Adipocyte (in vitro differentiated cells): ENCODE data around the gene AURKAIP1.
"Not testable (repeated sequence)": the region's sequence is repeated elsewhere in the genome, so short reads cannot be mapped to it uniquely, and the experiment has no call there.

Experiments
- DNase-seq: peaks from one replicate; pipeline ENCODE4 v3.0.0-alpha.2; 2015; ENCODE audit warnings: low read depth
- H3K27me3 ChIP-seq: replicated peaks from 2 replicates; pipeline ENCODE4 v1.7.0; 2013; ENCODE audit warnings: mild to moderate bottlenecking, low read length, moderate library complexity; ENCODE audit not compliant: control insufficient read depth, insufficient read depth
- H3K36me3 ChIP-seq: 2 replicates; pipeline ENCODE4 v1.7.0; 2013; ENCODE audit warnings: low read length, mild to moderate bottlenecking, moderate library complexity; ENCODE audit not compliant: control insufficient read depth, insufficient read depth, severe bottlenecking
- H3K4me1 ChIP-seq: 2 replicates; pipeline ENCODE4 v1.7.0; 2013; ENCODE audit warnings: mild to moderate bottlenecking, low read length, moderate library complexity; ENCODE audit not compliant: control insufficient read depth, insufficient read depth
- H3K4me3 ChIP-seq: 2 replicates; pipeline ENCODE4 v1.7.0; 2013; ENCODE audit warnings: mild to moderate bottlenecking, low read length, moderate library complexity
- H3K9ac ChIP-seq: 2 replicates; pipeline ENCODE4 v1.7.0; 2013; ENCODE audit warnings: mild to moderate bottlenecking, low read length, moderate library complexity
- H3K9me3 ChIP-seq: 2 replicates; pipeline ENCODE4 v1.7.0; 2013; ENCODE audit warnings: mild to moderate bottlenecking, low read length, moderate library complexity; ENCODE audit not compliant: control insufficient read depth

Gene AURKAIP1

GRCh38 chr1:1418464-1419362, 43.7 kb upstream of the AURKAIP1 start:
- Histone ChIP-seq H3K4me1 (no peaks in the 10 kb centered on the region), H3K36me3 (no peaks in the 10 kb centered on the region), H3K9ac (no peak overlapping the region), H3K9me3 (no peaks in the 10 kb centered on the region), H3K27me3 (no peaks in the 10 kb centered on the region), H3K4me3 (no peak overlapping the region)
- DNase-seq, result no peak

- not testable (repeated sequence) for H3K9me3 ChIP-seq, H3K4me3 ChIP-seq, DNase-seq, H3K36me3 ChIP-seq, H3K9ac ChIP-seq, H3K27me3 ChIP-seq, H3K4me1 ChIP-seq
Observed at GRCh38 chr1:1417825-1418463, 42.9 kb upstream of the AURKAIP1 start.

GRCh38 chr1:1417396-1417795, 42.4 kb upstream of the AURKAIP1 start:
- H3K4me1 ChIP-seq, H3K9ac ChIP-seq, H3K36me3 ChIP-seq, DNase-seq, H3K4me3 ChIP-seq, H3K9me3 ChIP-seq, H3K27me3 ChIP-seq: not testable (repeated sequence)

- H3K9me3 ChIP-seq, result no peaks in the 10 kb centered on the region
- H3K4me1 ChIP-seq, result no peaks in the 10 kb centered on the region
- no peak overlapping the region for H3K9ac ChIP-seq
- DNase-seq, result no peak
- no peaks in the 10 kb centered on the region for H3K36me3 ChIP-seq
- no peak overlapping the region for H3K4me3 ChIP-seq
- no peaks in the 10 kb centered on the region for H3K27me3 ChIP-seq
Observed at GRCh38 chr1:1415751-1416150, 40.7 kb upstream of the AURKAIP1 start.

GRCh38 chr1:1412311-1412902, 37.4 kb upstream of the AURKAIP1 start:
- H3K4me1 ChIP-seq, H3K27me3 ChIP-seq, H3K36me3 ChIP-seq, DNase-seq, H3K4me3 ChIP-seq, H3K9ac ChIP-seq, H3K9me3 ChIP-seq: not testable (repeated sequence)

- no peak overlapping the region for H3K9ac ChIP-seq
- no peak overlapping the region for H3K4me3 ChIP-seq
- no peaks in the 10 kb centered on the region for H3K27me3 ChIP-seq
- H3K4me1 ChIP-seq, result peaks cover 8% of the 10 kb centered on the region
- no peaks in the 10 kb centered on the region for H3K9me3 ChIP-seq
- no peak for DNase-seq
- H3K36me3 ChIP-seq, result no peaks in the 10 kb centered on the region
Observed at GRCh38 chr1:1411626-1412025, 36.6 kb upstream of the AURKAIP1 start.

- H3K36me3 ChIP-seq, H3K4me3 ChIP-seq, H3K27me3 ChIP-seq, DNase-seq, H3K9ac ChIP-seq, H3K9me3 ChIP-seq: not testable (repeated sequence)
- H3K4me1 ChIP-seq, result peaks cover 19% of the 10 kb centered on the region
Observed at GRCh38 chr1:1410238-1410637, 35.2 kb upstream of the AURKAIP1 start.

- Histone ChIP-seq H3K27me3 (no peaks in the 10 kb centered on the region), H3K9me3 (no peaks in the 10 kb centered on the region), H3K9ac (peak overlapping the region; percentile 98), H3K36me3 (peaks cover 25% of the 10 kb centered on the region), H3K4me1 (peaks cover 20% of the 10 kb centered on the region), H3K4me3 (peak overlapping the region; percentile 96)
- DNase-seq, result peak; percentile 72
Observed at GRCh38 chr1:1407636-1408318, 32.8 kb upstream of the AURKAIP1 start.

GRCh38 chr1:1406821-1407635, 32.0 kb upstream of the AURKAIP1 start, which contains the start of gene MRPL20:
Gene MRPL20 (minus strand): TSS chr1:1407293. CDS start chr1:1407217, 76 bp downstream.
- Histone ChIP-seq H3K4me1 (peaks cover 20% of the 10 kb centered on the region), H3K4me3 (peak within 1 kb of the TSS; percentile 96), H3K36me3 (peaks cover 32% of the 10 kb centered on the region), H3K9ac (peak within 1 kb of the TSS; percentile 98), H3K9me3 (no peaks in the 10 kb centered on the region), H3K27me3 (no peaks in the 10 kb centered on the region)
- peak; percentile 97 for DNase-seq

- Histone ChIP-seq H3K4me1 (peaks cover 22% of the 10 kb centered on the region), H3K9me3 (no peaks in the 10 kb centered on the region), H3K4me3 (peak overlapping the region; percentile 96), H3K9ac (peak overlapping the region; percentile 98), H3K27me3 (no peaks in the 10 kb centered on the region), H3K36me3 (peaks cover 39% of the 10 kb centered on the region)
- no peak for DNase-seq
Observed at GRCh38 chr1:1406101-1406820, 31.3 kb upstream of the AURKAIP1 start.
